NT2/D1 (cell line): ENCODE measurements around the gene TBC1D19.
A peak's percentile ranks its signal among the peaks of the same experiment; 100 is the strongest.
"Not testable (repeated sequence)": the region's sequence is repeated elsewhere in the genome, so short reads cannot be mapped to it uniquely, and the experiment has no call there.

Source experiments
- DNase-seq: peaks from one replicate; pipeline ENCODE4 v3.0.0-alpha.2; 2011; ENCODE audit warnings: low read depth, low spot score
- H3K27me3 ChIP-seq: 2 replicates; pipeline ENCODE4 v1.6.0; 2011; ENCODE audit warnings: mild to moderate bottlenecking; ENCODE audit not compliant: insufficient read length, insufficient read depth
- H3K36me3 ChIP-seq: 2 replicates; pipeline ENCODE4 v1.6.1; 2011; ENCODE audit warnings: mild to moderate bottlenecking, low read length, mixed read lengths; ENCODE audit not compliant: insufficient read depth, insufficient read length
- H3K4me1 ChIP-seq: 2 replicates; pipeline ENCODE4 v1.5.1; 2011; ENCODE audit not compliant: insufficient read depth, insufficient read length
- H3K4me3 ChIP-seq: 2 replicates; pipeline ENCODE4 v1.5.1; 2011; ENCODE audit warnings: low read depth; ENCODE audit not compliant: insufficient read length
- H3K9ac ChIP-seq: 2 replicates; pipeline ENCODE4 v1.6.0; 2011; ENCODE audit warnings: low read depth; ENCODE audit not compliant: insufficient read length
- H3K9me3 ChIP-seq: 2 replicates; pipeline ENCODE4 v1.5.1; 2011; ENCODE audit warnings: mild to moderate bottlenecking, low read length; ENCODE audit not compliant: insufficient read depth
- SUZ12 ChIP-seq: IDR thresholded peaks from 2 replicates; pipeline ENCODE4 v1.6.1; 2011; ENCODE audit not compliant: insufficient read length, insufficient read depth; ENCODE audit errors: extremely low read depth
- YY1 ChIP-seq: IDR thresholded peaks from 2 replicates; pipeline ENCODE4 v1.6.1; 2011; ENCODE audit not compliant: insufficient read length, insufficient read depth
- ZNF274 ChIP-seq: IDR thresholded peaks from 2 replicates; pipeline ENCODE4 v1.6.1; 2011; ENCODE audit warnings: mild to moderate bottlenecking, low read depth, low read length

TBC1D19 gene

GRCh38 chr4:26579169-26579568 lies 4.7 kb upstream of the TBC1D19 start:
- Histone ChIP-seq H3K4me3 (no peak overlapping the region), H3K36me3 (no peaks in the 10 kb centered on the region), H3K9ac (no peak overlapping the region), H3K27me3 (no peaks in the 10 kb centered on the region), H3K9me3 (no peaks in the 10 kb centered on the region), H3K4me1 (no peaks in the 10 kb centered on the region)
- DNase-seq, result no peak
- TF ChIP-seq SUZ12 (no peak), YY1 (no peak), ZNF274 (no peak)

- not testable (repeated sequence) for H3K9ac ChIP-seq, H3K27me3 ChIP-seq, DNase-seq, H3K4me3 ChIP-seq, H3K36me3 ChIP-seq, H3K4me1 ChIP-seq, H3K9me3 ChIP-seq
Observed at GRCh38 chr4:26581341-26581740, 2.5 kb upstream of the TBC1D19 start.

GRCh38 chr4:26583538-26583864 lies 383 bp upstream of the TBC1D19 start:
- Histone ChIP-seq H3K27me3 (no peaks in the 10 kb centered on the region), H3K9ac (peak overlapping the region; percentile 69), H3K4me1 (no peaks in the 10 kb centered on the region), H3K36me3 (no peaks in the 10 kb centered on the region), H3K4me3 (peak overlapping the region; percentile 77), H3K9me3 (no peaks in the 10 kb centered on the region)
- no peak for DNase-seq
- TF ChIP-seq YY1 (no peak), SUZ12 (no peak), ZNF274 (no peak)

DNA sequence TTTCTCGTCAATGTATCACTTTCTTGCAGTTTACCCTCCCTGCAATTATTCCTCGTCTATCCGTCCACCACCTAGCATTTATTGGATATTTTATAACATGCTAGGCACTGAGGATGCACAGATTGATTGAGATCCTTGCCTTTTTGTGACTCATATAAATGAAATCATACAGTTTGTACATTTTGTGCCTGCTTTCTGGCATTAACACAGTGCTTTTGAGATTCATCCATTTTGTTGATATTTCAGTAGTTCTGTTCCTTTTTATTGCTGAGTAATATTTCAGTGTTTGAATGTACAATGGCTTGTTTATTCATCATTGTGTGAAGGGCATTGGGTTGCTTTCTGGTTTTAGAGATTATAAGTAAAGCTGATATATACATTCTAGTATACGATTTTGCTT lies 841 bp downstream of the TBC1D19 start:
- no peaks in the 10 kb centered on the region for H3K36me3 ChIP-seq
- no peak for TF ChIP-seq YY1
- no peak for TF ChIP-seq SUZ12
- no peak for TF ChIP-seq ZNF274
- no peak for DNase-seq

GRCh38 chr4:26589705-26590104 lies 5.8 kb downstream of the TBC1D19 start:
- Histone ChIP-seq H3K4me1 (no peaks in the 10 kb centered on the region), H3K4me3 (no peak overlapping the region), H3K9ac (no peak overlapping the region), H3K36me3 (no peaks in the 10 kb centered on the region), H3K9me3 (no peaks in the 10 kb centered on the region), H3K27me3 (no peaks in the 10 kb centered on the region)
- TF ChIP-seq YY1 (no peak), SUZ12 (no peak), ZNF274 (no peak)
- no peak for DNase-seq

More for the DNA sequence above, 841 bp downstream of the TBC1D19 start:
- Histone ChIP-seq H3K9ac (peak overlapping the region; percentile 69), H3K27me3 (no peaks in the 10 kb centered on the region), H3K4me3 (peak overlapping the region; percentile 77), H3K9me3 (no peaks in the 10 kb centered on the region), H3K4me1 (no peaks in the 10 kb centered on the region)

GRCh38 chr4:26590639-26591038 lies 6.8 kb downstream of the TBC1D19 start:
- Histone ChIP-seq H3K4me1 (no peaks in the 10 kb centered on the region), H3K9ac (no peak overlapping the region), H3K9me3 (no peaks in the 10 kb centered on the region), H3K27me3 (no peaks in the 10 kb centered on the region), H3K36me3 (no peaks in the 10 kb centered on the region), H3K4me3 (no peak overlapping the region)
- no peak for DNase-seq
- TF ChIP-seq ZNF274, result no peak
- TF ChIP-seq YY1, result no peak
- no peak for TF ChIP-seq SUZ12

- DNase-seq, H3K9ac ChIP-seq, H3K9me3 ChIP-seq, H3K36me3 ChIP-seq, H3K4me3 ChIP-seq, H3K4me1 ChIP-seq, H3K27me3 ChIP-seq: not testable (repeated sequence)
Observed at GRCh38 chr4:26593557-26593956, 9.7 kb downstream of the TBC1D19 start.

- no peak for DNase-seq
- no peak overlapping the region for H3K4me3 ChIP-seq
- no peak overlapping the region for H3K9ac ChIP-seq
- no peak for TF ChIP-seq SUZ12
- TF ChIP-seq ZNF274, result no peak
- no peak for TF ChIP-seq YY1
- H3K36me3 ChIP-seq, result no peaks in the 10 kb centered on the region
- no peaks in the 10 kb centered on the region for H3K27me3 ChIP-seq
- no peaks in the 10 kb centered on the region for H3K4me1 ChIP-seq
- H3K9me3 ChIP-seq, result no peaks in the 10 kb centered on the region
Observed at GRCh38 chr4:26594371-26594770, 10.5 kb downstream of the TBC1D19 start.
